ENCODE measurements around the gene PRSS33. TPM values are rescaled to one million over a fixed set of nuclear protein-coding genes. Genes with fewer than 3 reads are reported as not detected.
A peak's percentile ranks its signal among the peaks of the same experiment; 100 is the strongest.

The PRSS33 gene
- total RNA-seq, 4 donors from 2014 or later, result not detected

GRCh38 chr16:2824626-2825025, 37.3 kb upstream of the PRSS33 start:
- DNase-seq (ENCODE audit: low spot score in 2 of 2), result peak in 1 of 2 donors; percentile 78
- intact Hi-C loops (cut with DNase I; ENCODE audit: low total_unique reads), result no loop called here

DNA sequence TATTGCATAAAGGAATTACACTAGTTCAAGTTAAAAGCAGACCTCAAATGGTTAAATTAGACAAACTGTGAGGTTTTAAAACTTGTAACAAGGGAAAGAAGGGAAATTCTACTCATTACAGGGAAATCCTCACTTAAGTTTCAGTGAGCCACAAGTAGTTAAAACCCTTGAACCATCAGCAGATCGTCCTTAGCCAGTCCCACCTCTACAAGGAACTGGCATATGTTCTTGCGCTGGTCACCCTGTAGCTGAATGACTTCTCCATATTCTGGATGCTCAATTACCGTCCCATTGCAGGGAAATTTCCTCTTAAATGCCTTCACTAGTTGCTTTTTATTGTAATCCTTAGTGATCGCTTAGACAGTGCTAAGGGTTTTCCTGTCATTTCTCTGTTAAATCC, 35.1 kb upstream of the PRSS33 start:
- DNase-seq (ENCODE audit: low spot score in 2 of 2), result no peak
- WGBS, 2 donors, result 62% methylated on average over 4 of the region's 4 CpGs
- intact Hi-C loops (cut with DNase I; ENCODE audit: low total_unique reads), result no loop called here
- TF ChIP-seq POLR2A (IDR thresholded peaks at IDR 0.05) (no peak), CTCF (IDR thresholded peaks at IDR 0.05) (no peak)
- no peak overlapping the region for H3K4me3 ChIP-seq (ENCODE audit: low read depth, poor library complexity, severe bottlenecking)

More at GRCh38 chr16:2824626-2825025, 37.3 kb upstream of the PRSS33 start:
- H3K4me3 ChIP-seq (ENCODE audit: low read depth, poor library complexity, severe bottlenecking), result no peak overlapping the region
- 86 to 87% methylated on average over 10 of the region's 10 CpGs for WGBS, 2 donors
- no peak for TF ChIP-seq CTCF (IDR thresholded peaks at IDR 0.05)
- no peak for TF ChIP-seq POLR2A (IDR thresholded peaks at IDR 0.05)

DNA sequence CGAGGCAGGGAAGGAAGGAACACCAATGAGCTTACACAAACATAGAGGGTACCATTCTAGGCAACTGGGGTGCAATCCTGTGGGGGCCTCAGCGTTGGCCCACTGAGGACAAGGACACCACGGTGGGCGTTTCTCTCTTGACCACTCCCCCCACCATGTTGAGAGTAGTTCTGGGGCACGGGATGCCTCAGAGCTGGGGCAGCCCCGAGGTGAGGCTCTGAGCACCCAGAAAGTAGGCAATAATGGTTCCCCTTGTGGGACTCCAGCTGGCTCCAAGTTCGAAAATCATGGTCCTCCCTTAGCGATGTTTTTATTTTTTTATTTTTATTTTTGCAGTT, 34.8 kb upstream of the PRSS33 start:
- peak in 1 of 2 donors; percentile 74 for DNase-seq (ENCODE audit: low spot score in 2 of 2)
- intact Hi-C loops (cut with DNase I; ENCODE audit: low total_unique reads), result no loop called here
- no peak for TF ChIP-seq CTCF (IDR thresholded peaks at IDR 0.05)
- no peak for TF ChIP-seq POLR2A (IDR thresholded peaks at IDR 0.05)
- H3K4me3 ChIP-seq (ENCODE audit: low read depth, poor library complexity, severe bottlenecking), result no peak overlapping the region
- 73 to 79% methylated on average over 8 of the region's 8 CpGs for WGBS, 2 donors

DNA sequence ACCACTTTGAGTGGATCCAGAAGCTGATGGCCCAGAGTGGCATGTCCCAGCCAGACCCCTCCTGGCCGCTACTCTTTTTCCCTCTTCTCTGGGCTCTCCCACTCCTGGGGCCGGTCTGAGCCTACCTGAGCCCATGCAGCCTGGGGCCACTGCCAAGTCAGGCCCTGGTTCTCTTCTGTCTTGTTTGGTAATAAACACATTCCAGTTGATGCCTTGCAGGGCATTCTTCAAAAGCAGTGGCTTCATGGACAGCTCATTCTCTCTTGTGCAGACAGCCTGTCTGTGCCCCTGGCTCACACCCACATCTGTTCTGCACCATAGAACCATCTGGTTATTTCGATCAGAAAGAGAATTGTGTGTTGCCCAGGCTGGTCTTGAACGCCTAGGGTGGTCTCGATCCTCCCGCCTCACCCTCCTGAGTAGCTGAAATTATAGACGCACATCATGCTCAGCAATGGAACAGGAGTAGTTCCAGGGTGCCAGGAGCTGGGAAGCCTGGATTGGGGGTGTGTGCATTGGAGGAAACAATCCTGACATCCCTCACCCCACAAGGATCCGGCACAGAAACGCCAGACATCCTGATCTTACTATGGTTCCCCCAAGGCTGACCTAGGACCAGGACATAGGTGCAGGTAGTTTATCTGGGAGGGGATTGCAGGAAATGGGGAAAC, 34.3 kb upstream of the PRSS33 start:
- TF ChIP-seq POLR2A (IDR thresholded peaks at IDR 0.05) (no peak), CTCF (IDR thresholded peaks at IDR 0.05) (no peak)
- DNase-seq (ENCODE audit: low spot score in 2 of 2), result no peak
- 70 to 71% methylated on average over 9 of the region's 9 CpGs for WGBS, 2 donors
- intact Hi-C loops (cut with DNase I; ENCODE audit: low total_unique reads), result no loop called here
- no peak overlapping the region for H3K4me3 ChIP-seq (ENCODE audit: low read depth, poor library complexity, severe bottlenecking)

DNA sequence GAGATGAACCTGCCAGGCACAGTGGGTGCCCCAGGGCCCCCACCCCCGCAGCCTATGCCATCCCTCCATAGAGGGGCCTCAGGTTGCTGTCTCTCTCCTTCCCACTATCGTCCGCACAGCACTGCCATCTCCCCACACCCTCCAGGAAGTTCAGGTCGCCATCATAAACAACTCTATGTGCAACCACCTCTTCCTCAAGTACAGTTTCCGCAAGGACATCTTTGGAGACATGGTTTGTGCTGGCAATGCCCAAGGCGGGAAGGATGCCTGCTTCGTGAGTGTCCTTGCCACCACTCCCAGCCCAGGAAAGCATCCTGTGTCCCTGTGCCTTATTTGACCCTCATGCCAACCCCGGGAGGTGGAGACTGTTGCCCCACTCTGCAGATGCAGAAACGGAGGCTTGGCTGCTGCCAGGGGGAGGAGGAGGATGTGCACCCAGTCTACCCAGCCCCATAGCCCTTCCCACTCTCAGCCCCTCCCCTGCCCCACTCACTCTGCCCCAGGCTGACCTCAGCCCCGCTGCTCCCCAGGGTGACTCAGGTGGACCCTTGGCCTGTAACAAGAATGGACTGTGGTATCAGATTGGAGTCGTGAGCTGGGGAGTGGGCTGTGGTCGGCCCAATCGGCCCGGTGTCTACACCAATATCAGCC, 33.6 kb upstream of the PRSS33 start:
- TF ChIP-seq CTCF (IDR thresholded peaks at IDR 0.05), result no peak
- TF ChIP-seq POLR2A (IDR thresholded peaks at IDR 0.05), result no peak
- DNase-seq (ENCODE audit: low spot score in 2 of 2), result no peak
- no peak overlapping the region for H3K4me3 ChIP-seq (ENCODE audit: low read depth, poor library complexity, severe bottlenecking)
- WGBS, 2 donors, result 71 to 75% methylated on average over 14 of the region's 14 CpGs
- intact Hi-C loops (cut with DNase I; ENCODE audit: low total_unique reads), result no loop called here
